CD4-positive, alpha-beta T cell treated with Interleukin-2 at 100 ng/mL for 4 hours (primary cell): Measurements from ENCODE around the gene THEMIS.
A peak's percentile ranks its signal among the peaks of the same experiment; 100 is the strongest.
"Not testable (repeated sequence)": the region's sequence is repeated elsewhere in the genome, so short reads cannot be mapped to it uniquely, and the experiment has no call there.

ENCODE experiments used
- DNase-seq: peaks from one replicate; pipeline ENCODE4 v3.0.0-alpha.2; 2020; ENCODE audit warnings: low spot score

THEMIS gene

GRCh38 chr6:127900935-127901334 lies at the start of gene THEMIS:
Gene THEMIS (minus strand): TSS chr6:127901058. CDS start chr6:127900932, 126 bp downstream.
- DNase-seq = peak; percentile 65

GRCh38 chr6:127949251-127949650 lies 48.4 kb upstream of the THEMIS start:
- no peak for DNase-seq

- DNase-seq = no peak
These were observed 45.5 kb upstream of the THEMIS start for GRCh38 chr6:127946388-127946787.

- no peak for DNase-seq
These were observed 44.7 kb upstream of the THEMIS start for GRCh38 chr6:127945434-127946097.

- no peak for DNase-seq
These were observed 40.4 kb upstream of the THEMIS start for GRCh38 chr6:127941228-127941627.

- peak; percentile 35 for DNase-seq
These were observed 38.7 kb upstream of the THEMIS start for GRCh38 chr6:127939442-127940066.

GRCh38 chr6:127938701-127939100 lies 37.8 kb upstream of the THEMIS start:
- DNase-seq = peak; percentile 62

GRCh38 chr6:127937747-127938146 lies 36.9 kb upstream of the THEMIS start:
- DNase-seq = no peak

- no peak for DNase-seq
These were observed 36.2 kb upstream of the THEMIS start for GRCh38 chr6:127937102-127937501.

- DNase-seq = no peak
These were observed 34.1 kb upstream of the THEMIS start for GRCh38 chr6:127934956-127935355.

- DNase-seq = peak; percentile 74
These were observed 33.3 kb upstream of the THEMIS start for GRCh38 chr6:127933852-127934840.

GRCh38 chr6:127933137-127933536 lies 32.3 kb upstream of the THEMIS start:
- DNase-seq = no peak

- DNase-seq = no peak
These were observed 31.9 kb upstream of the THEMIS start for GRCh38 chr6:127932708-127933107.

- DNase-seq = not testable (repeated sequence)
These were observed 25.6 kb upstream of the THEMIS start for GRCh38 chr6:127926441-127926840.

- peak; percentile 37 for DNase-seq
These were observed 23.6 kb upstream of the THEMIS start for GRCh38 chr6:127924440-127924839.

- DNase-seq = no peak
These were observed 23.2 kb upstream of the THEMIS start for GRCh38 chr6:127924031-127924430.

GRCh38 chr6:127923135-127923534 lies 22.3 kb upstream of the THEMIS start:
- DNase-seq = peak; percentile 30

GRCh38 chr6:127921982-127922381 lies 21.1 kb upstream of the THEMIS start:
- DNase-seq = no peak

- DNase-seq = no peak
These were observed 19.9 kb upstream of the THEMIS start for GRCh38 chr6:127920804-127921203.

- DNase-seq = peak; percentile 80
These were observed 17.9 kb upstream of the THEMIS start for GRCh38 chr6:127918506-127919427.

- DNase-seq = no peak
These were observed 16.9 kb upstream of the THEMIS start for GRCh38 chr6:127917766-127918165.
